ENCODE results near the gene NAP1L3.

DNA sequence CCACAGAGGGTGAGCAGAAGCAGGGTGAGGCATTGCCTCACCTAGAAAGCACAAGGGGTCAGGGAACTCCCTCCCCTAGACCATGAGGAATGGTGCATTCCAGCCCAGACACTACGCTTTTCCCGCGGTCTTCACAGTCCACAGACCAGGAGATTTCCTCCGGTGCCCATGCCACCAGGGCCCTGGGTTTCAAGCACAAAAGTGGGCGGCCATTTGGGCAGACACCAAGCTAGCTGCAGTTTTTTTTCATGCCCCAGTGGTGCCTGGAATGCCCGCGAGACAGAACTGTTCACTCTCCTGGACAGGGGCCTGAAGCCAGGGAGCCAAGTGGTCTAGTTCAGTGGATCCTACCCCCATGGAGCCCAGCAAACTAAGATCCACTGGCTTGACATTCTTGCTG lies 12.8 kb downstream of the NAP1L3 start:
- TF ChIP-seq CTCF (optimal IDR thresholded peaks at IDR 0.05 in 1 of 3, IDR thresholded peaks at IDR 0.05 in 1 of 3, conservative IDR thresholded peaks at IDR 0.05 in 1 of 3; ENCODE audit: extremely low read depth in 1 of 3, insufficient read depth in 2 of 3, low read length in 3 of 3), result no peak
- no peak for TF ChIP-seq EZH2 (IDR thresholded peaks at IDR 0.05; ENCODE audit: low read length)

All from keratinocyte (primary cell).